Loucy (cell line): ENCODE measurements around the gene MGRN1.

Source experiments
- H2AFZ ChIP-seq: fragments of 200-600 bp; sonication (generic); 2 replicates; pipeline ENCODE4 v1.6.0; 2016; ENCODE audit warnings: antibody characterized with exemption, mild to moderate bottlenecking, low read length, moderate library complexity
- H3F3A ChIP-seq: fragments of 200-600 bp; 2 replicates; pipeline ENCODE4 v1.6.0; 2016; ENCODE audit warnings: antibody characterized with exemption, low read depth, mild to moderate bottlenecking
- H3K27me3 ChIP-seq: fragments of 200-600 bp; sonication (generic); 2 replicates; pipeline ENCODE4 v1.6.1; 2014; ENCODE audit warnings: low read length, mild to moderate bottlenecking; ENCODE audit not compliant: insufficient read depth, poor library complexity, severe bottlenecking
- H3K36me3 ChIP-seq: fragments of 200-600 bp; sonication (generic); 2 replicates; pipeline ENCODE4 v1.6.1; 2016; ENCODE audit warnings: low read length; ENCODE audit not compliant: insufficient read depth
- H3K4me1 ChIP-seq: fragments of 200-600 bp; sonication (generic); 2 replicates; pipeline ENCODE4 v1.5.1; 2014; ENCODE audit warnings: low read length, mild to moderate bottlenecking; ENCODE audit not compliant: insufficient read depth, poor library complexity, severe bottlenecking
- H3K4me2 ChIP-seq: fragments of 200-600 bp; sonication (generic); 2 replicates; pipeline ENCODE4 v1.6.0; 2014; ENCODE audit warnings: antibody characterized with exemption, low read length, low read depth, mild to moderate bottlenecking; ENCODE audit not compliant: poor library complexity, severe bottlenecking
- H3K4me3 ChIP-seq: fragments of 200-600 bp; sonication (generic); 2 replicates; pipeline ENCODE4 v1.5.1; 2014; ENCODE audit warnings: low read length, mild to moderate bottlenecking, mixed read lengths; ENCODE audit not compliant: poor library complexity, severe bottlenecking
- H3K79me2 ChIP-seq: fragments of 200-600 bp; sonication (generic); 2 replicates; pipeline ENCODE4 v1.6.1; 2014; ENCODE audit warnings: low read length; ENCODE audit not compliant: insufficient read depth
- H3K9ac ChIP-seq: fragments of 200-600 bp; sonication (generic); 2 replicates; pipeline ENCODE4 v1.6.0; 2014; ENCODE audit warnings: mild to moderate bottlenecking, low read depth, low read length, moderate library complexity; ENCODE audit not compliant: poor library complexity, severe bottlenecking
- H3K9me2 ChIP-seq: fragments of 200-600 bp; sonication (generic); replicated peaks from 2 replicates; pipeline ENCODE4 v1.6.1; 2016; ENCODE audit warnings: low read depth, low read length, mixed read lengths
- H3K9me3 ChIP-seq: fragments of 200-600 bp; sonication (generic); 2 replicates; pipeline ENCODE4 v1.6.1; 2014; ENCODE audit warnings: mild to moderate bottlenecking, antibody characterized with exemption, low read length, low read depth; ENCODE audit not compliant: insufficient read depth
- H4K20me1 ChIP-seq: fragments of 200-600 bp; sonication (generic); 2 replicates; pipeline ENCODE4 v1.6.0; 2014; ENCODE audit warnings: antibody characterized with exemption, low read length, mild to moderate bottlenecking; ENCODE audit not compliant: insufficient read depth, poor library complexity, severe bottlenecking
- EZH2phosphoT487 ChIP-seq: fragments of 200-600 bp; IDR thresholded peaks from 2 replicates; pipeline ENCODE4 v1.6.1; 2018; ENCODE audit warnings: antibody characterized with exemption, mild to moderate bottlenecking, moderate library complexity, borderline replicate concordance
- TF ChIP-seq, protein P1 (sequence below): fragments of 200-600 bp; sonication (generic); conservative IDR thresholded peaks from 2 replicates; pipeline ENCODE4 v1.5.1; 2014; ENCODE audit warnings: mild to moderate bottlenecking, antibody characterized with exemption, low read length

Gene MGRN1

DNA sequence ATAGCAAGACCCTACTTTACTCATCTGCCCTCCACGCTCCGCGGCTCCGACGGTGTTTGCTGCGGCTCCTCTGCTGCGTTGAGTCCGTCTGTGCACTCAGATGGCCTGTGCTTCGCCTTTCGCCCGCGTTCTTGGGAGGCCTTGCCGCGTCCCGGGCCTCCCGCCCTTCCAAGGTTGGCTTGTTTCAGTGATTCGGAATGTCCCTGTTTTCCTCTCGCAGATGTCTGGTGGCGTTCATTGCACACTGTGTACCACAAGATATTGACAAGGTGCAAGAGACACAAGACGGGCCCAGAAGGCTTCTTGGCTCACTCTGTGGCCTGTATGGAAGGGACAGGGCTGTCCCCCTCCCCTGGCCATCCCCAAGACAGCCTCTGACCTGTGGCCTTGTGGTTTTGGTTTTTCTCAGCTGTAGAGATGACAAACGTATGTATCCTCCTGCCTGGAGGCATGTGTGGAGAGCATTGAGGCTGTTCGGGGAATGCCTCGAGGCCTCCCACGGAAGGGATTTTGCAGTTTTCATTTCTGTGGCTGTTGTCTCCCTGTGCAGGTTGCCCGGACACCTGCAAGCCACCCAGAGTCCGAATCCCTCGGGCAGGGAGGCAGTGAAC, 15.4 kb downstream of the MGRN1 start:
- Histone ChIP-seq H3K9me2 (no peaks in the 10 kb centered on the region), H3K79me2 (peaks cover 19% of the 10 kb centered on the region; the same call in 1 of the 2 replicates), H3K27me3 (no peaks in the 10 kb centered on the region), H2AFZ (no peak overlapping the region), H3K4me3 (no peak overlapping the region), H3K9me3 (no peaks in the 10 kb centered on the region), H4K20me1 (peaks cover 2% of the 10 kb centered on the region), H3K36me3 (no peaks in the 10 kb centered on the region), H3K9ac (no peak overlapping the region), H3F3A (no peaks in the 10 kb centered on the region), H3K4me1 (no peaks in the 10 kb centered on the region), H3K4me2 (no peak overlapping the region)
- TF ChIP-seq EZH2phosphoT487 = no peak
- TF ChIP-seq, protein P1, sequence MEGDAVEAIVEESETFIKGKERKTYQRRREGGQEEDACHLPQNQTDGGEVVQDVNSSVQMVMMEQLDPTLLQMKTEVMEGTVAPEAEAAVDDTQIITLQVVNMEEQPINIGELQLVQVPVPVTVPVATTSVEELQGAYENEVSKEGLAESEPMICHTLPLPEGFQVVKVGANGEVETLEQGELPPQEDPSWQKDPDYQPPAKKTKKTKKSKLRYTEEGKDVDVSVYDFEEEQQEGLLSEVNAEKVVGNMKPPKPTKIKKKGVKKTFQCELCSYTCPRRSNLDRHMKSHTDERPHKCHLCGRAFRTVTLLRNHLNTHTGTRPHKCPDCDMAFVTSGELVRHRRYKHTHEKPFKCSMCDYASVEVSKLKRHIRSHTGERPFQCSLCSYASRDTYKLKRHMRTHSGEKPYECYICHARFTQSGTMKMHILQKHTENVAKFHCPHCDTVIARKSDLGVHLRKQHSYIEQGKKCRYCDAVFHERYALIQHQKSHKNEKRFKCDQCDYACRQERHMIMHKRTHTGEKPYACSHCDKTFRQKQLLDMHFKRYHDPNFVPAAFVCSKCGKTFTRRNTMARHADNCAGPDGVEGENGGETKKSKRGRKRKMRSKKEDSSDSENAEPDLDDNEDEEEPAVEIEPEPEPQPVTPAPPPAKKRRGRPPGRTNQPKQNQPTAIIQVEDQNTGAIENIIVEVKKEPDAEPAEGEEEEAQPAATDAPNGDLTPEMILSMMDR = no peak

DNA sequence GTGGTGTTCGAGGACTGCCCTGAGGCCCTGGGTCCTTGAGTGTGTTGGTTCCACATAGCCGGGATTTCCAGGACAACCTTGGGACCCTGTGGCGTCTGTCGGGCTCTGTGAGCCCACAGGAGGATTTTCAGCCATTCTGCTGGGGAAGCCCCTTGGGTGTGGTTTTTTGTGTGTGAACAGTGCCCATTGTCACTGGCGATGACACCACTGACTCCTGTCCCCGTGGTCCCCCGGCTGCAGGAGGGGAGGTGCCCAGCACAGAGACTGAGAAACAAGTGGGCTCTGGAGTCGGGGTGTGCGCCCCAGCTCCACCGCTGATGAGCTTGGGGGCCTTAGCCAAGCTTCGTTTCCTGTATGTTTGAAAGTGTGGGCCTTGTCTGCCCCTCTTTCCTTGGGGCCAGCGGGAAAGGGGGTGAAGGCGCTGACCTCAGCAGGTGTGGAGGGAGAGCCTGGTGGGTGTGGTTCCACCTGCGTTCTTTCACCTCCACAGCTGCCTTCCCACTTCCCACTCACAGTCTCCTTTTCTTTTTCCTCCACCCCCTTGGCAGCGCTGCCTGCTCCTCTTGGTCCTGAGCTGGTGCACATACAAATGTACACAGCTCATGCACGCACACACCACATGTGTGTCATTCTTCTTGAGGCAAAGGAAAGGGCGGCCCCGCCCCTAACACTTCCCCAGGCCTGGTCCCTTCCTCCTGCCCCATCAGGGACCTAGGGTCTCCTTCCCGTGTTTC, 16.1 kb downstream of the MGRN1 start:
- no peaks in the 10 kb centered on the region for H3F3A ChIP-seq
- peaks cover 22% of the 10 kb centered on the region; the same call in 1 of the 2 replicates for H3K79me2 ChIP-seq

DNA sequence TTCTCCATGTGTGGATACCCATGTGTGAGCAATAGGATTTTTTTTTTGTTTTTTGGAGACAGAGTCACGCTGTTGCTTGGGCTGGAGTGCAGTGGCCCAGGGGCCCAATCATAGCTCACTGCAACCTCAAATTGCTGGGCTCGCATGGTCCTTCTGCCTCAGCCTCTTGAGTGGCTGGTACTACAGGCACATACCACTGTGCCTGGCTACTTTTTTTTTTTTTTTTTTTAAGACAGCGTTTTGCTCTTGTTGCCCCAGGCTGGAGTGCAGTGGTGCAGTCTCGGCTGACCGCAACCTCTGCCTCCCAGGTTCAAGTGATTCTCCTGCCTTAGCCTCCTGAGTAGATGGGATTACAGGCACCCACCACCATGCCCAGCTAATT, 16.7 kb downstream of the MGRN1 start:
- H3K9me3 ChIP-seq = no peaks in the 10 kb centered on the region
- H3K9me2 ChIP-seq = no peaks in the 10 kb centered on the region
- no peaks in the 10 kb centered on the region for H3K27me3 ChIP-seq
- peaks cover under 1% of the 10 kb centered on the region for H4K20me1 ChIP-seq
- no peak overlapping the region for H2AFZ ChIP-seq
- no peak overlapping the region for H3K4me2 ChIP-seq
- H3K79me2 ChIP-seq = peaks cover 19% of the 10 kb centered on the region; the same call in 1 of the 2 replicates
- H3K4me3 ChIP-seq = no peak overlapping the region
- no peak for TF ChIP-seq EZH2phosphoT487
- TF ChIP-seq, protein P1 = no peak
- no peaks in the 10 kb centered on the region for H3F3A ChIP-seq
- no peaks in the 10 kb centered on the region for H3K36me3 ChIP-seq
- no peak overlapping the region for H3K9ac ChIP-seq
- H3K4me1 ChIP-seq = no peaks in the 10 kb centered on the region

More for the DNA sequence above, 16.1 kb downstream of the MGRN1 start:
- H3K9ac ChIP-seq = no peak overlapping the region
- H3K27me3 ChIP-seq = no peaks in the 10 kb centered on the region
- no peak overlapping the region for H3K4me3 ChIP-seq
- no peaks in the 10 kb centered on the region for H3K9me3 ChIP-seq
- no peak overlapping the region for H3K4me2 ChIP-seq
- no peaks in the 10 kb centered on the region for H3K9me2 ChIP-seq
- H4K20me1 ChIP-seq = peaks cover 2% of the 10 kb centered on the region
- no peak for TF ChIP-seq EZH2phosphoT487
- TF ChIP-seq, protein P1 = no peak
- no peaks in the 10 kb centered on the region for H3K4me1 ChIP-seq
- no peaks in the 10 kb centered on the region for H3K36me3 ChIP-seq
- no peak overlapping the region for H2AFZ ChIP-seq
